HG03469 (cell line): ENCODE data around the gene PTPRD.

ENCODE experiments used
- ATAC-seq: cut with Tn5 transposase; IDR thresholded peaks from one replicate; pipeline ENCODE4 v1.9.1; 2021; ENCODE audit warnings: mild to moderate bottlenecking, moderate library complexity, moderate number of reproducible peaks; ENCODE audit not compliant: unreplicated experiment

PTPRD gene

GRCh38 chr9:8680157-8680556 lies 1932.6 kb downstream of the PTPRD start:
- ATAC-seq = no peak

- ATAC-seq = no peak
Observed at GRCh38 chr9:8679371-8679822, 1933.4 kb downstream of the PTPRD start.

GRCh38 chr9:8677741-8678140 lies 1935.1 kb downstream of the PTPRD start:
- ATAC-seq = no peak

- ATAC-seq = no peak
Observed at GRCh38 chr9:8674536-8674935, 1938.3 kb downstream of the PTPRD start.

GRCh38 chr9:8673830-8674229 lies 1939.0 kb downstream of the PTPRD start:
- ATAC-seq = no peak

GRCh38 chr9:8670751-8671150 lies 1942.1 kb downstream of the PTPRD start:
- ATAC-seq = no peak

GRCh38 chr9:8668751-8669150 lies 1944.1 kb downstream of the PTPRD start:
- ATAC-seq = no peak

- ATAC-seq = no peak
Observed at GRCh38 chr9:8668231-8668630, 1944.6 kb downstream of the PTPRD start.

- no peak for ATAC-seq
Observed at GRCh38 chr9:8666060-8666459, 1946.7 kb downstream of the PTPRD start.

- no peak for ATAC-seq
Observed at GRCh38 chr9:8660383-8660782, 1952.4 kb downstream of the PTPRD start.

- no peak for ATAC-seq
Observed at GRCh38 chr9:8659108-8659507, 1953.7 kb downstream of the PTPRD start.

GRCh38 chr9:8655071-8655470 lies 1957.7 kb downstream of the PTPRD start:
- ATAC-seq = no peak

- ATAC-seq = no peak
Observed at GRCh38 chr9:8653855-8654254, 1958.9 kb downstream of the PTPRD start.

- no peak for ATAC-seq
Observed at GRCh38 chr9:8653111-8653510, 1959.7 kb downstream of the PTPRD start.

- no peak for ATAC-seq
Observed at GRCh38 chr9:8652255-8652654, 1960.5 kb downstream of the PTPRD start.

GRCh38 chr9:8651846-8652215 lies 1961.0 kb downstream of the PTPRD start:
- no peak for ATAC-seq

GRCh38 chr9:8651070-8651845 lies 1961.5 kb downstream of the PTPRD start:
- ATAC-seq = no peak

GRCh38 chr9:8649807-8650206 lies 1963.0 kb downstream of the PTPRD start:
- no peak for ATAC-seq

- ATAC-seq = peak; percentile 50
Observed at GRCh38 chr9:8649160-8649559, 1963.6 kb downstream of the PTPRD start.

- ATAC-seq = no peak
Observed at GRCh38 chr9:8648271-8648845, 1964.4 kb downstream of the PTPRD start.

- no peak for ATAC-seq
Observed at GRCh38 chr9:8647824-8648223, 1965.0 kb downstream of the PTPRD start.

- no peak for ATAC-seq
Observed at GRCh38 chr9:8644571-8644970, 1968.2 kb downstream of the PTPRD start.

- no peak for ATAC-seq
Observed at GRCh38 chr9:8643896-8644295, 1968.9 kb downstream of the PTPRD start.
